Measurements from ENCODE around the gene SNAPC2.

SNAPC2 gene

DNA sequence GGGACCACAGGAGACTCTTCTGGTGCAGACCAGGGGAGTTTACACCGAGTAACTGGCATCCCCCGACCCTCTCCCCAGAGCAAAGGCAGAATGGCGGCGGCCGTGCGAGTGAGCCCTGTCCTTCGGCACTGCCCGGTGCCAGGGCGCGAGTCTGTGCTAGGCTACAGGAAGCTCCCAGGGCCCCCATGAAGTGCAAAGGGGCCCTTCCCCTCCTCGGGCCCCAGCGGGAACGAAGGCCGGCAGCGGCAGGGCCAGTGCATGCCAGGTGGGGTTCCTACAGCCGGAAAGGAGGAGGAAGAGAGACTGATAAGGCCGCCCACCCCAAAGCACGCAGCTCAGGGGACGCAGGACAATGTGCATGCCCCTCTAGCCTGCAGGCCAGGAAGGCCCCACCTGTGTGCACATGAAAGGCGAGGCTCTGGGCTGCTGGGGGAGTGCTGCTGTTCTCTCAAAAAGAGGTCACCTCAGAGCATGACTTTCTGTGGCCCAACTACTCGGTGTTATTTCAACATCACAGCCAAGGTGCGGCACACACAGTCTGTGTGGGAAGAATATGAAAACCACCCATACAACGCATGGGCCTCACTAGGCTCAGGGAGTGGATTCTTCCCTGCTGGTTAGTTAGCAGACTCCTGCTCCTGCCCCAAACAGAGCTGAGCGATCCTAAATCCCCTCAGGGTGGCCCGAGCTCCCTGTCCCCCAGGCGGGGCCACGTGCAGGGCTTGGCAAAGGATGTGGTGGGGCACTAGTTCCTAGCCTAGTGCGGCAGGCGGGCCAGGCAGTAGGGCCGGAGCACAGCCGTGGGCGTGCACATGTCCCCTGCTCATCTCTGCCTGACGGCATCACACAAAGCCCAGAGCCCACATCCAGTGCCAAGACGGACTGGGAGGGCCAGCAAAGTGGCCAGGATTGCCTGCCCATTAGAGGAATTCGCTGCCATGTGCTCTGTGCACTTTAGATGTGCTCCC lies 51.7 kb downstream of the SNAPC2 start:
- Histone ChIP-seq H3K9me3 (replicated peaks; ENCODE audit: insufficient read depth, low read length) (no peaks in the 10 kb centered on the region), H3K79me2 (ENCODE audit: low read length) (peaks cover 19% of the 10 kb centered on the region), H4K20me1 (ENCODE audit: insufficient read depth, low read length) (no peaks in the 10 kb centered on the region; the same call in 1 of the 2 replicates), H3K4me3 (ENCODE audit: low read length) (no peak overlapping the region), H3K4me2 (ENCODE audit: low read depth, low read length) (no peak overlapping the region), H3K9me2 (replicated peaks; ENCODE audit: insufficient read depth, low read length) (no peaks in the 10 kb centered on the region), H3K9ac (ENCODE audit: low read length) (no peak overlapping the region), H3K36me3 (replicated peaks; ENCODE audit: insufficient read depth, low read length) (peaks cover 14% of the 10 kb centered on the region), H3K4me1 (ENCODE audit: low read length) (no peaks in the 10 kb centered on the region), H3K27ac (ENCODE audit: low read length) (no peak overlapping the region), H2AFZ (ENCODE audit: low read length) (no peak overlapping the region), H3F3A (ENCODE audit: insufficient read depth, low read length) (no peaks in the 10 kb centered on the region), H3K27me3 (replicated peaks; ENCODE audit: insufficient read depth, low read length) (no peaks in the 10 kb centered on the region)
- no peak for TF ChIP-seq EZH2 (optimal IDR thresholded peaks at IDR 0.05; ENCODE audit: low read depth, low read length)
- TF ChIP-seq, protein P1, sequence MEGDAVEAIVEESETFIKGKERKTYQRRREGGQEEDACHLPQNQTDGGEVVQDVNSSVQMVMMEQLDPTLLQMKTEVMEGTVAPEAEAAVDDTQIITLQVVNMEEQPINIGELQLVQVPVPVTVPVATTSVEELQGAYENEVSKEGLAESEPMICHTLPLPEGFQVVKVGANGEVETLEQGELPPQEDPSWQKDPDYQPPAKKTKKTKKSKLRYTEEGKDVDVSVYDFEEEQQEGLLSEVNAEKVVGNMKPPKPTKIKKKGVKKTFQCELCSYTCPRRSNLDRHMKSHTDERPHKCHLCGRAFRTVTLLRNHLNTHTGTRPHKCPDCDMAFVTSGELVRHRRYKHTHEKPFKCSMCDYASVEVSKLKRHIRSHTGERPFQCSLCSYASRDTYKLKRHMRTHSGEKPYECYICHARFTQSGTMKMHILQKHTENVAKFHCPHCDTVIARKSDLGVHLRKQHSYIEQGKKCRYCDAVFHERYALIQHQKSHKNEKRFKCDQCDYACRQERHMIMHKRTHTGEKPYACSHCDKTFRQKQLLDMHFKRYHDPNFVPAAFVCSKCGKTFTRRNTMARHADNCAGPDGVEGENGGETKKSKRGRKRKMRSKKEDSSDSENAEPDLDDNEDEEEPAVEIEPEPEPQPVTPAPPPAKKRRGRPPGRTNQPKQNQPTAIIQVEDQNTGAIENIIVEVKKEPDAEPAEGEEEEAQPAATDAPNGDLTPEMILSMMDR (IDR thresholded peaks at IDR 0.05; ENCODE audit: low read length) = no peak
- TF ChIP-seq EZH2phosphoT487 (IDR thresholded peaks at IDR 0.05; ENCODE audit: low read length) = no peak
- no peak for DNase-seq
